Hematopoietic multipotent progenitor cell treated with erythropoietin and hydrocortisone succinate and interleukin-3 and kit ligand, for 15 days (in vitro differentiated cells): ENCODE data around the gene CFAP53.

ENCODE experiments used
- DNase-seq: peaks from one replicate; pipeline ENCODE4 v3.0.0-alpha.2; 2015; ENCODE audit warnings: low spot score

CFAP53 gene

GRCh38 chr18:50193796-50194630 lies 72.3 kb downstream of the CFAP53 start:
- no peak for DNase-seq

GRCh38 chr18:50192995-50193795 lies 73.1 kb downstream of the CFAP53 start:
- no peak for DNase-seq

GRCh38 chr18:50190926-50191325 lies 75.4 kb downstream of the CFAP53 start:
- DNase-seq, result no peak

DNA sequence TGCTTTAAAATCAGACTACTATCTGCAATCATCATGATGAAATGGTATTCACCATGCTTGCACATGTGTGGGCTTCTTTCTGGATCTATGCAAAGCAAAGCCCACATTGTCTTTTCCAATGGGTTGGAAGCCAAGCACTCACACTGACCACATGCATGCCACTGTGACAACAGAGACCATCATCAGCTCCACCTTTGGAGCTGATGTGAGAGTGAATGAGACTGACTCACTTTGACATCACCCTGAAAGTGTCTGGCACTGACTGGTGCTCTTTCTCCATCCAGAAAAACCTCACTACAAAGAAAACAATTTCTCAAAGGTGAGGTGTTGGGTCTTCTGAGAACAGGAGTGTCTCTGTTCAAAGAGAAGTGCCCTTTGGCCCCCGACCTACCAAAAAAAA lies 76.1 kb downstream of the CFAP53 start:
- DNase-seq, result no peak

GRCh38 chr18:50189160-50189559 lies 77.1 kb downstream of the CFAP53 start:
- DNase-seq, result no peak

DNA sequence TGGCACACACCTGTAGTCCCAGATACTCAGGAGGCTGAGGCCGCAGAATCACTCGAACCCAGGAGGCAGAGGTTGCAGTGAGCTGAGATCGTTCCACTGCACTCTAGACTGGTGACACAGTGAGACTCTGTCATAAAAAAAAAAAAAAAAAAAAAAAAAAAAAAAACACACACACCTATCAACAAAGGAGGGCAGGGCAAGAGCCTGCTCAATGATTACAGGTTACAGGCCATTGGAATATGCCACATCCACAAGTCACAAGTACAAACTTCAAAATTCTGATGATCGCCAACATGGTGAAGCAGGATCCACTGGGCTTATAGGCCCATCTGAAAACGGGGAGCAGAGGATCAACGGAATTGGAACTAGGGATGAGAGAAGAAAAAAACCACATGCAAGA lies 77.6 kb downstream of the CFAP53 start:
- DNase-seq, result no peak

DNA sequence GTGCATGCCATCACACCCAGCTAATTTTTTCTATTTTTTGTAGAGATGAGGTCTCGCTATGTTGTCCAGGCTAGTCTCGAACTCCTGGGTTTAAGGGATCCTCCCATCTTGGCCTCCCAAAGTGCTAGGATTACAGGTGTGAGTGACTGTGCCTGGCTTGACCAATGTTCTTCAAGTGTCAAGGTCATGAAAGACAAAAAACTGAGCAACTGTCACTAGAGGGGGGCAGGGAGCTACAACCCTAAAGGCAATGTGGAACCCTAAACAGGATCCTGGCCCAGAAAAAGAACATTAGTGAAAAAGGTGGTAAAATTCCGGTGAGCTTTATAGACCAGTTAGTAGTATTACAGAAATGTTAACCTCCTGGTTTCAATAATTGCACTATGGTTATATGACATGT lies 78.6 kb downstream of the CFAP53 start:
- DNase-seq, result no peak

DNA sequence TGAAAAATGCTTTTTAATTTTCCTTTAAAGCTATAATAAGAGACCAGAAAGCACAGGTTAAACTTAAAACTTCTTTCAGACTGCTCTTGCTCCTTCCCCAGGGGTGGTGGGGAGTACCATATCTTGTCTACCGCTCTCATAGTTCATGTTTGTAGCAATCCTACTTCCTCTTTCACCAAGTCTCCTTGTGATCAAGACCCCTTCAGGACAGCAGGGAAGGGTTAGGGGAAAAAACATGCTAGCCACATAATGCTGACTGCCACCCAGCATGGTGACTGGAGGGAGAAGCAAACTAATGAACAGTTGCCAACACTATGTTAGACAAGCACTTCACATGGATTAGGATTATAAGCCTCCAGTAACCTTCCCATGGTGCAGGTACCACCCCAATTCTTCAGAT lies 79.9 kb downstream of the CFAP53 start:
- DNase-seq, result no peak

DNA sequence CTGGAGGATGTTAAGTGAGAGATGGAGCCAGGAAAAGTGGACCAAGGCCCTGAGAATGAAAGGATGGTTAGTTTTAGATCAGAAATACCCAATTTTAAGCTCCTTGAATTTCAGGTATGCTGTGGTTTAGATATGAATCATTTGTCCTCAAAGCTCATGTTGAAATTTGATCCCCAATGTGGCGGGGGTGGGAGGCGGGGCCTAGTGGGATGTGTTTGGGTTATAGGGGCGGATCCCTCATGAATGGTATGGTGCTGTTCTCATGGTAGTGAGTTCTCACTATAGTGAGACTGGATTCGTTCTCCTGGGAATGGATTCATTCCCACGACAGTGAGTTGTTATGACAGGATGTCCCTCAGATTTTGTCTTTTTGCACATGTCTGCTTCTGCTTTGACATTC lies 82.7 kb downstream of the CFAP53 start:
- no peak for DNase-seq

GRCh38 chr18:50182511-50182910 lies 83.8 kb downstream of the CFAP53 start:
- DNase-seq, result no peak

- no peak for DNase-seq
Measured at GRCh38 chr18:50181590-50181989, 84.7 kb downstream of the CFAP53 start.

DNA sequence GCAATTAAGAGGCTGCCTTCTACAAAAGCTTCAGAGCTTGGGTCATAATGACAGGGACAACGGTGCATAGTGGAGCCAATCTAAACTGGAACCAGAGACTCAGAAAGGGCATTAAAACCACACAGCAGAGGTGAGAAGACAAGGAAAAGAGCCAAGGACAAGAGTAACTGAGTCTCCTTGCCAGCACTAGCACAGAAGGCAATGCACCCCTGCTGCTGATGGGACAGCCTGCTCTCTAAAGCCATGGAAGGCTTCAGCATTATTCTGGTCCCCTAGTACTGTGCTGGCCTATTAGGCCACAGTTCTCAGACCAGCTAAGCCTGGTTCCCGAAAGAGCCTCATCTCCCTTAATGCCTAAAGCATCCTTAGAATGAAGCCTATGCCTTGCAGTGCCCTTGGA lies 86.8 kb downstream of the CFAP53 start:
- DNase-seq, result no peak

GRCh38 chr18:50177294-50177992 lies 88.9 kb downstream of the CFAP53 start:
- DNase-seq, result no peak
